Measurements from ENCODE around the gene SAT1.
"Not testable (repeated sequence)": the region's sequence is repeated elsewhere in the genome, so short reads cannot be mapped to it uniquely, and the experiment has no call there.

Gene SAT1

DNA sequence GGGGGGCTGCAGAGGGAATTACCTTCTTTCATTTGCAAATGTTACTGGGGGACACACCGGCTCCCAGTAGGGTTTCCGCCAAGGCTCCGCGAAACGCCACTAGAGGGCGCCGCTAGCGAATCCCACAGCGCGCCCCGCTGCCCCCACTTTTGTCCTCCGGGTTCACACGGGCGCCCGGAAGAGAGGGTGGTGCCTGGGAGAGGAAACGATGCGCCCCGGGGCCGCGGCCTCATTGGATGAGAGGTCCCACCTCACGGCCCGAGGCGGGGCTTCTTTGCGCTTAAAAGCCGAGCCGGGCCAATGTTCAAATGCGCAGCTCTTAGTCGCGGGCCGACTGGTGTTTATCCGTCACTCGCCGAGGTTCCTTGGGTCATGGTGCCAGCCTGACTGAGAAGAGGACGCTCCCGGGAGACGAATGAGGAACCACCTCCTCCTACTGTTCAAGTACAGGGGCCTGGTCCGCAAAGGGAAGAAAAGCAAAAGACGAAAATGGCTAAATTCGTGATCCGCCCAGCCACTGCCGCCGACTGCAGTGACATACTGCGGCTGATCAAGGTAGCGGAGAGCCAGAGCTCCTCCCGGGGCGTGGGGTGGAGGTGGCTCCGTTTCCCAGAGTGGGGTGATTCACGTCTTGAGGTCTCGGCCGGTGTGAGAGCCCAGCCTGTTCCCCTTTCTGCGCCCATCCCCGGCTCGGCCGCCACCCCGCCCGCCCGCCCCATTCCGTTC, at the start of gene SAT1:
Gene SAT1, plus strand, starts transcription at position 311 of the 726 bp plus-strand sequence. Its CDS starts 179 bp downstream, at position 490.
- DNase-seq = peak; percentile 85 to 88

DNA sequence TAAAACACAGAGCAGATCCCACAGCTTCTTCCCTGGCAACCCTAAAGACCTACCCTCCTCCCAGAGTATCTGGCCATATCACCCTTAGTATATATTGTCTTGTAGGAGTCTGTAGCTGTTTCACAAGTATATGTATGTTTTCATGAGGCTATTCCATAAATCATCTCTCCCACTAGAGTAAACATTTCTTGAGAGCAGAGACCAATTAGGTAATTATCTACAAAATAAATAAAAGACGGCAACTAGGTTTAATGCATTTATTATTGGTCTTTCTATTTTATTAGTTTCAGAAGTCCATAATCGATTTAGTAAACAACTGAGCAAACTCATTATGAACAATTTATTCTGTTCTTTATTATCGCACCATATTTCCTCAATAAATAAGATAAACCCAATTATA, 46.9 kb upstream of the SAT1 start:
- DNase-seq = no peak

DNA sequence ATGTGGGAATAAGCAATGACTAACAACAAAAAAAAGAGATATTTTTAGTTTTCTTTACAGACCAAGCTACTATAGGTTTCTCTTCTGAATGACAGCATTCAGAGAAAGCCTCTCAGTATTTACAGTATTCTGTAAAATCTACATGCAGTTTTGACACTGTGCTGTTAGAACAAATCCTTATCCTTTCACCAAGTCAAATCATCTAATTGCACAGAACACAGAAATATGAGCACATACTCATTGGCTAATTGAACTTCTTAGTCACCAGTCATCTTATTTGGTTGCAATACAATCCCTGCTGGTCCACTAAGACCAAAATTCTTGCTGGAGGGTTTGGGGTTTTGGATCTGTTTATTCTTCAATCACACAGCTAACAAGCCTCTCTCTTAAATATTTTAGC, 45.6 kb upstream of the SAT1 start:
- no peak for DNase-seq

DNA sequence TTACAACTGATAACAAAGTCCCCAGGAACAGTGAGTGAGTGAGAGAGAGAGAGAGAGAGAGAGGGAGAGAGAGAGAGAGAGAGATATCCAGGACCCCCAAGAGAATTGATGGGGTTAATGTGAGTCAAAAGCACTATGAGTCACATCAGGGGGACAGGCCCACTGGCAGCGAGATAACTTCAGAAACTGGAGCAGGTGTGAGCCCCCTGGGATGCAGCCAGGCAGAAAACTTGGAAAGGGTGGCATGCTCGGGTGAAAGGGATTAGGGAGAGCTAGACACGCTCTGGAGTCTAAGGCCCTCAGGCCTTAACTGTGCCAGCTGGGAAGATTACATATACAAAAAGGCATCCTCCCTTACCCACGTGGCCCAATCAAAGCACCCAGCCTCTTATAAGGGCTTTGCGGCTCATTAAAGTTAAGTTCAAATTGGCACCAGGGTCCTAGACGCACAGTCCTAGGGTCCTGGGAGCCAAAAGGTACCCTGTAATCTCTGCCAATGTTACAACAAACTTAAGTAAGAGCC, 40.7 kb upstream of the SAT1 start:
- no peak for DNase-seq

DNA sequence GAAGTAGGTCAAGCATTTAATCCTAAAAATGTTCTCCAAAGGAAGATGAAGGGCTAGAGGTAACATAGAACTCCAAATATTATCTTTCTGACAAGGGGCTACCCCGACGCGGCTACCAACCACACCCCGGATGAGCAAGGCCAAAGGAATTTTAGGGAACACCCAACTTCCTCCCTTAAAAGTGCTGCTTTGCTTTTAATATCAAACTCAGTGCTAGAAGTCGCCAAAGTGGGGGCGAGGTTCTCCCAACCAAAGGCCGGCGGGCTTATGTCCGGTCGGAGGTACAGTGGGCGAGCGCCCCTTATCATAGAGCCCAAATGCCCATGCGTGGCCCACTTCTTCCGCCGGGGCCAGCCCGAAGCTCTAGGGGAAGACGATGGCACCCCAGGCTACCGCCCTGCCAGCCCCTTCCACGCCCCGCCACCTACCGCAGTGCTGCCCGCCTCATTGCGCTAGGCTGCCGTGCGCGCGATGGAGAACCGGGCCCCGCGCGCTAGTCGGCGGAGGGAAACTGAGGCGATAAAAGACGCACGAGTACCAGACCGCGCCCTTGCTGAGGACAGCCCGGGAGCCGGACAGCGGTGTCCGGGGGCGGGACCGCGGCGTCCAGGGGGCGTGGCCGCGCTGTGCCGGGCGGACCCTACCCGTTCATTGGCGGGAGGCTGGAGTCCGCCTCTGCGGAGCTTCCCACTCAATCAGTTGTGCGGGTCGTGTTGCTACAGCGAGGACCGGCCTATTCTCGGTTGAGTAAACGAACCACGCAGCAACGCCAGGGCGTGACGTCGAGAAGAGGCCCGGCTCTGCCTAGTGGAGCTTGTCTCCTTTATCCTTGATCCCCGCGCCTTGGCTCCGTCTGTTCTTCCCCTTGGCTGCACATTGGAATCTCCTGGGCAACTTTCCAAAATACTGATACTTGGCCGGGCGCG, 40.0 kb upstream of the SAT1 start, which contains the start of gene ACOT9:
Gene ACOT9, minus strand, starts transcription at position 580 of the 926 bp plus-strand sequence. Its CDS starts 132 bp downstream, at position 448.
- peak; percentile 71 to 82 for DNase-seq

DNA sequence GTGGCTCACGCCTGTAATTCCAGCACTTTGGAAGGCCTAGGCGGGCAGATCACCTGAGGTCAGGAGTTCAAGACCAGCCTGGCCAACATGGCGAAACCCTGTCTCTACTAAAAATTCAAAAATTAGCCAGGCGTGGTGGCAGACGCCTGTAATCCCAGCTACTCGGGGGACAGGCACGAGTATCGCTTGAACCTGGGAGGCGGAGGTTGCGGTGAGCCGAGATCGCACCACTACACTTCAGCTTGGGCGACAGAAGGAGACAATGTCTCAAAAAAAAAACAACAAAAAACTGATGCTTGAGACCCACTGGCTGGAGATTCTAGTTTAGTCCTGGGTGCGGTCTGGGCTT, 39.4 kb upstream of the SAT1 start:
- DNase-seq = not testable (repeated sequence)

DNA sequence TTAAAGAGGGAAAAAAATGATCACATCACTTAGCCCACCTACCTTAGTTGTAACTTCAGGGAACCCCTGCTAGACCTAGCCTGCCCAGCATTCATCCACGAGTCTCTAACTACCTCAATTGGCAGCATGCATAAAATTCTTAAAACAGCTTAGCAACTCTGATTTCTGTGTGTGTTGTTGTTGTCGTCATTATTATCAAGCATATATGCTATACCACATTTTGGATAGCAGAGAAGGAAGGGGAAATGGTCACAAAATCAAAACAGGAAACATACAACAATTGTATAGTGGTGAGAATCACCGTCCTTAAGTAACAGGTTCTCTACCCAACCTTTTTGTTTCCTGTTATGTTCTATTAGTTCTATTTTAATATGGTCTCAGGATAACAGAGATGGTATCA, 37.2 kb upstream of the SAT1 start:
- no peak for DNase-seq

DNA sequence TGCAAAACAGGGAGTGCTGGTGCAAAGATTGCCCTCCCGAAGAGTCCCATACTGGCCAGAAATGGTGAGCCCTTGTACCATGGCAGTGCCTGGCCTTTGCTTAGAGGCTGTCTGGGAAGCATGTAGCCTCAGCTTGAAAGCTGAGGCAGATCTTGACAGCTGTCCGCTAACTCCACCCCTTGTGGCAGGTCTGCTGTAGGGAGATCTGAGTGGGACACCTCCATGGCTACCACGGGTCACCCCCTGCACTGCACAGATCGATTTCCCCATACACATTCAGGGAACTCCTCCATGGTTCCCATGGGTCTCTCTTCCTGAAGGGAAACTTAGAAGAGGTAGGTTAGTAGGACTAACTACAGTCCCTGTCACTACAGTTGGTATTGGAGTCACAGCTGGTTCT, 33.8 kb upstream of the SAT1 start:
- no peak for DNase-seq

DNA sequence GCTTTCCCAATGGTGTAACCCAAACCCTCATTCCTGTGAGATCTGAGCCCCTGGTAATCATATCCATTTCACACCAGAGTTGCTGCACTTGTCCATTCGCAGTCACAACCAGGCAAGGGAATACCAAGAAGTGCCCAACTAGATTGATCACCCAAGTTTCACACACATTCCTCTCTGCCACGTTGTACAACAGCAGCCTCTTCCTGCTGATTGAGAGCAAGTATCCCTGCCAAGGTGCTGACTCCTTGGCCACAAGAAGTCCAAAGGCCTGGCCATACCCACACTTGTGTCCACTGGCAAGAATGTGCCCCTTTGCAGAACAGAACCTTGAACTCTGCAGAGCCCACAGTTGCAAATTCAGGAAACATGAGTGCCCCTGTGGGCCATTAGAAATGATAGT, 33.4 kb upstream of the SAT1 start:
- no peak for DNase-seq

DNA sequence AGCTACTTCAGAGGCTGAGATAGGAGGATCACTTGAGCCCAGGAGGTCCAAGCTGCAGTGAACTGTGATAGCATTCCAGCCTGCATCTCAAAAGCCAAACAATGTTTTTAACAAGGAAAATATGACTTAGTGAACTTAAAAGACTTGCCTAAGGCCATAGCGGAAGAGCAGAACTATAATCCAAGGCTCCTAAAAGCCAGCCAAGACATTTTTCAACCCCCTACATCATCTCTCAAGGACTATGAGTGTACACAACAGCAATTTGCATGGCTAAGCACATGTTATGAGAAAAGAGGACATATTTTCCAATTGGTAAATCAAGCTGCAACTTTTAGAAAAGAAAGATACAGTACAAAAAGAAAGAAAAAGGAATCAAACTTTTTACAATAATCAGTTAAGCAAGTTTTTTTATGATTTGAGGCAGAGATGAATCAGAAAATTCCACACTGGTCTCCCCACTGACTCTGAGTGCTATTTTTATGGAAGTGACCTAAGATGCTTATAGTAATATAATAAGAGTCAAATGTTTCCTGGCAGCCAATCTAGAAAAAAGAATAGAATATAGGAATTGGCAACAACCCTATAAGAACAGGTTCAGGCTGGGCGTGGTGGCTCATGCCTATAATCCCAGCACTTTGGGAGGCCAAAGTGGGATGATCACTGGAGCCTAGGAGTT, 30.1 kb upstream of the SAT1 start:
- no peak for DNase-seq

DNA sequence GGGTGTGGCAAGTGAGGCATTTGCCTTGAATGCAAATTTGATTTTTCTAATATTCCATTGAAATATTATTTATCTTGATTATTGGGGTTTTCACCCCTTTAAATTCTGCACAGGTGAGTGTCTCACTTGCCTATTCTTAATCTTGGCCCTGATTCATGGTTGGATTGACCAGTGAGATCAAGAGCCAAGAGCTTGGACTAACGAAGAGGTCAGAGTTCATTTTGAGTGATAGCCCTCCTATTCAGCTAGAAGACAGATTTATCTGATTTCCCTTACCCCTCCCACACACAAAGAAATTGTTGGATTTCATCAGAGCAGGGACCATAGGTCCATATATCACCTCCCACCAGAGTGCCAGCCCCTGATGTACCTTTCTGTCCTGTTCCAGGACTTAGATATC, 28.3 kb upstream of the SAT1 start:
- DNase-seq = no peak

DNA sequence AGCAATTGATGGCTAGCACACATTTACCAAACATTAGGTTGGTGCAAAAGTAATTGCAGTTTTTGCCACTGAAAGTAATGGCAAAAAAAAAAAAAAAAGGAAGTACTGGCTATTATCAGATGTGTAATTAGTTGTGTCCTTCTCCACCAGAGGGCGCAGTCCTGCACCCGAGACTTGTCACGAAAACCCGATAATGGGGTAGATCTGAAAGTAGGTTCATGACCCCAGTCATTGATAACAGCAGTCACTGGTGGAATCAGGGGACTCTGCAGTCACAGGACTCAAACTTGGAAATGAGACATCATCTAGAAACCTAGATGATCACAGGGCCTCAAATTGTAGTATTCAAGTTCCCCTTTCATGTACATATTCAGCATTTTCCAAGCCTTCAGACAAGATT, 26.8 kb upstream of the SAT1 start:
- peak; percentile 20 to 54 for DNase-seq

DNA sequence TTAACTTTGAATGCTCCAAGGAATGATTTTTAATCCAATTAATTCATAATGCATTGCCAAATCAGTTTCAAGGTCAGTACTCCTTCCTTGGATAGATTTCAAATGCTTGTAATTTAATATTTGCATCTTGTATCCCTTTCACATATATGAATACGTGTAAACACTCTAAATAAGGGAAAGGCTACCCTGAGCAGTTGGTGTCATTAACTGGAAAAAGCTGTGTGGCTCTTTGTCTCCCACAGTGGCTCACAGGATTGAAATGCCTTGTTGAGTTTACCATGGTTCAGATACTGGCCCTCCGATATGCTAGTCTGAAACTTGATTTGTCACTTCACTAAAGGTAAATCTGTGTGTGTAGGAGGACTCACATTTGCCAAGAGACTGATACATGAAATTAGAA, 23.2 kb upstream of the SAT1 start:
- DNase-seq = no peak

DNA sequence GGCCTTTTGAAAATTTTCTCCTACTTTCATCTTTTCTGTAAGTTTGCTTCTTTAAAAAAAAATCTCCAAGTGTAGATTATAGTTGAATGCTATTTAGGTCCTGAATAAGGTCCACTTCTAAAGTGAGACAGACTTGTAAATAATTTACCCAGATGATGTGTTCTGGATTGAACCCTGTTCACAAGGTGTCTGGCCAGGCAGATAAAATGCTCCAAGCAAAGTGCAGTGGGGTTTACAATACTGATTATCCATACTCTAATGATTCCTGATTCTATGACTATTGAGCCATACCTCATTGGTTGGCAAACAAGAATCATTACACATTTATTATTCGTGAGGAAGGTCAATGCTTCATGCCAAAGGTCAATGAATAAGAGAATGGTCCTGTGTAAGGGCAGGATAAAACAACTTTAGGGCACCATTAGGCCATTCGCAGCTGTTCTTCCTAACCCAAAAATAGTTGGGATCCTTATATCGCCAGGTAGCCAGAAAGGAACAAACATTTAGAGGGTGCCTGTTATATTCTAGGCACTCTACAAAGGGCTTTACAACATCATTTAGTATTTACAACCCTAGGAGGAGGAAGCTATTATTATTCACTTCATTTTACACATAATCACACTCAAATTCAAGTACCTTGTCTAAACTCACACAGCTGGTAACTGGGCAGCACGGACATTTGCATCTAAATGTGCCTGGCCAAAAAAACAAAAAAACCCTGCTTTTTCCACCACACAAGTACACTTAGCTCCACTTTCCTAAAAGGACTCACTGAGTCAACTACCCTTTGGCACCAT, 18.6 kb upstream of the SAT1 start:
- DNase-seq = no peak

DNA sequence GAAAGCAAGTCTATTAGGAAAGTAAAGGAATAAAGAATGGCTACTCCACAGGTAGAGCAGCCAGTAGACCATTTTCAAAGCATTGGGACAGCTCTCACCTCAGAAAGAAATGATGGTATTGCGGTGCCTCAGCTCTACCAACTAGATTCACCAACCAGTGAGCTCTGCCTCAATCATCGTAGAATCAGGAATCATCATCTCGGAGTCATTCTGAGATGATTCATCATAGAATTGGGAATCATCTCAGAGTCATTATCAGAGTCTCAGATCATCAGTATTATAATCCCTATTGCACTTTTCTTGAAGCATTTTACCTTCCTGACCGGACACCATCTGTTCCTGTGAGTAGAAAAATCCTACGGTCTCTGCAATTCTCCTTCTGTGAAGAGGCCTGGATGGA, 17.5 kb upstream of the SAT1 start:
- no peak for DNase-seq

DNA sequence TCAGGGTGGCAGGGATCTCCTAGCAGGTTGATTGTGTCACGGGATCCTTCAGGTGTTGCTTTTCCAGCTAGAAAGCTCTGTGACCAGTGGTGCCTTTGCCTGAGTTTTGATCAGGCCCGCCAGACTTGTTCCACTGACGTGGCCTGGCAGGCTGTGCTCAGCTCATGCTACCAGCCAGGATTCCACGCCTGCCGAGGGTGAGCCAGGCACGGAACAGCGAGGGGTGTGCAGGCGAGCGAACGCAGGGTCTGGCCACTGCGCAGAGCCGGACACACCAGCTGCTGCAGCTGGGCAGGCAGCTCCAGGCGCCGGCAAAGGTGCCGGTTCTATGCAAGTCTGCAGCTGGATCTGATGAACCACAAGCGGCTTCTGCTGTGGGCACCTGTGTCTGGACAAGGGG, 17.1 kb upstream of the SAT1 start:
- DNase-seq = no peak

DNA sequence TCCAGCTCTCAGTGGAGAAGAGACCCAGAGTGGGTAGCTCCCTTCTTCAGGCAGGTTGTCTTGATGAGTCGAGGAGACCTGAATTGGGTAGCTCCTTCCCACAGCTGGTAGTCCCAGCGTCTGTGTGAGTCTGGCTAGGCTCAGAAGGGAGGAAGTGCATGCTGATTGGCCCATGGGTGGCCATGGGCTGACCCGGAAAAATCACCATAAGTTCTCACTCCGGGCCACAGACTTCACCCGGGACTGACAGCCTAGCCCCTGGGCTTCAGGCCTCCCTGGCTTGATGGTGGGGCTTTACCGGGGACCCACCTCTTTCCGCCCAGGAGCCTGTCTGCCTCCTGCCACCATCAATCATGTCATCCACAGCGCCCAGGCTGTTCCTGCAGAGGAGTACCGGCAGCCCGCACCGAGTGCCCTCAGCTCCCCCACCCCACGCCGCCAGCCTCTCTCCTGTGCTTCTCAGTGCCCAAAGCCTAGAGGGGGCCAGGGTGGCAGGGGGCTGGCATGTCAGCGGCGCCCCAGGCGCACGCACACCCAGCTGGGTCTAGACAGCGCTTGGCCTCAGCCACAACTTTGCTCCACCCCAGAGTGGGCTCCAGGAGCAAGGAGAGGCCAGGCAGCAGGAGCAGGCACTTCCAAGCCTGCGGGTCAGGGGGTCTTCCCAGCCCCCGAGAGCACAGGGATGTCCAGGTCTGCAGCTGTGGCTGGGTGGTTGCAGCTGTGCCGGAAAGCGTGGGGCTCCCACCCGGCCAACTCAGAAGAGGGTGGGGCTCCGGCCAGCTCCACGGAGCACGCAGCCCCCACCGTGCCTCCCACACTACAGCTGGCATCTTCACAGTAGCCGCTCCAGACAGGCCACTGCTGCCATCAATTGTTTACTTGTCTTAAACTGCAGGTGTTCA, 16.1 kb upstream of the SAT1 start:
- DNase-seq = no peak

DNA sequence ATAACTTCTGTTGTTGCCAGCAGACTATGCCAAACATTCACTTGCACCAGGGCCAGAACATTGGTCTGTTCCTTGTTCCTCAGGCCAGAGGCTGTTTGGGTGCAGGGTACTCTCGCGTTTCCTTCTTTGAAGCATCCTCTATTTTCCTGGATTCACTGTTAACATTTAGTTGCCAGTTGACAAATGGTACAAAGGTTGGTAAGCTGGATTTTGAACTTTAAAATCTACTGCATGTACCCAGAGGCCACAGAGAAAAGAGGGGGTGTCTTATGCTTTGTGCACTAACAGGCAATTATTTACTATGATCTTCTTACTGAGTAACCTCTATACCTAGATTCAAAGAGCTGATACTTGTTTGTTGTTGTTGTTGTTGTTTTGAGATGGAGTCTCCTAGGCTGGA, 12.8 kb upstream of the SAT1 start:
- no peak for DNase-seq

DNA sequence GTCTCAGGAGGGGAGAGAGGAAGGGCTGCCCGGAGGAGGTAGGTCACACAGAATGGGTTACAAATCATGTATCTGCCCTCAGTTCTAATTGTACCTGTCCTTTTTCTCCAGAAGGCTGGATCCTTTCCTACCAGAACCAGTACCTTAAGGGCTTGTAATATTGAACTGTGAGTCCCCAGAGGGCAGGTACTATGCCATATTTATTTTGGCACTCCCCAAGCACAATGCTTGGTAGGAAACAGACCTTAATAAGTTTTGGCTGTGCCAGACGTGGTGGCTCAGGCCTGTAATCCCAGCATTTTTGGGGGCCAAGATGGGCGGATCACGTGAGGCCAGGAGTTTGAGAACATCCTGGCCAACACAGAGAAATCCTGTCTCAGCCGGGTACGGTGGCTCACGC, 11.9 kb upstream of the SAT1 start:
- not testable (repeated sequence) for DNase-seq

DNA sequence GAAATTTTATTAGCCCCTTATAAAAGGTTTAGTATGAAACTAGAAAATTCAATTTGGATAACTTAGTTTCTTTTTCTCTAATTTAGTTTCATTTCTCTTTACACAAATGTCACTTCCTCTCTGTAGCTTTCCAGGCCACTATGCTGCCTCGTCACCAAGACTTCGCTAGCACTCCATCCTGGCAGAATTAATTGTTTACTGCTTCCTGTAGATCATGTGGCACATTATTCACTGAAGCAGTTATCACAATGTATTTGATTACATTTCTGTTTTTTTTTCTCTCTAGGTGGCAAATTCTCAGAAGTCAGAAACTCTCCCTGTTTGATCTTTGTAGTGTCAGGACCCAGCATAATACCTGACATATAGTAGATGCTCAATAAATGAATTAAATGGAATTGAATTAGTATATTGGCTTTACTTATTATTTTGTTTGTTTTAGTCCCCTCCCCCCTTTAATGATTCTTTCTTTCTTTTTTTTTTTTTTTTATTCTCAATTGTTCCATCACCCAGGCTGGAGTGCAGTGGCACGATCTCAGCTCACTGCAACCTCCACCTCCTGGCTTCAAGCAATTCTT, 9.3 kb upstream of the SAT1 start:
- DNase-seq = no peak

DNA sequence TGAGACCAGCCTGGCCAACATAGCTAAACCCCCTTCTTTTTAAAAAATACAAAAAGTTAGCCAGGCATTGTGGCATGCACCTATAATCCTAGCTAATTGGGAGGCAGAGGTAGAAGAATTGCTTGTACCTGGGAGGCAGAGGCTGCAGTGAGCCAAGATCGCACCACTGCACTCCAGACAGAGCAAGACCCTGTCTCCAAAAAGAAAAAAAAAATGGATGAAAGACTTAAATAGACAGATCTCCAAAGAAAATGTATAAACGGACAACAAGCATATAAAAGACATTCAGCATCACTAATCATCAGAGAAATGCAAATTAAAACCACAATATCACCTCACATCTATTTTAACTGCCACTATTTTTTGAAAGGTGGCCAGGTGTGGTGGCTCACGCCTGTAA, 6.6 kb upstream of the SAT1 start:
- no peak for DNase-seq
